SH-SY5Y (cell line): ENCODE results near the gene CD44.

ENCODE experiments used
- GATA2 ChIP-seq: IDR thresholded peaks from 2 replicates; pipeline ENCODE4 v1.6.1; 2011; ENCODE audit warnings: mild to moderate bottlenecking, low read depth, low read length
- GATA3 ChIP-seq: IDR thresholded peaks from 2 replicates; pipeline ENCODE4 v1.6.1; 2011; ENCODE audit warnings: low read depth, mild to moderate bottlenecking, low read length, moderate library complexity

GRCh38 chr11:35178873-35179272, 39.9 kb downstream of the CD44 start:
- no peak for TF ChIP-seq GATA3
- no peak for TF ChIP-seq GATA2
